ENCODE measurements around the gene EYS.

EYS gene
- total RNA-seq: 0 to 8.7 (median 0) reads per million in 17 experiments

GRCh38 chr6:65707126-65707826 is at the start of gene EYS:
EYS (minus strand) TSS chr6:65707226; CDS start chr6:65495410, 211,816 bp downstream.
- DNase-seq: no peak

DNA sequence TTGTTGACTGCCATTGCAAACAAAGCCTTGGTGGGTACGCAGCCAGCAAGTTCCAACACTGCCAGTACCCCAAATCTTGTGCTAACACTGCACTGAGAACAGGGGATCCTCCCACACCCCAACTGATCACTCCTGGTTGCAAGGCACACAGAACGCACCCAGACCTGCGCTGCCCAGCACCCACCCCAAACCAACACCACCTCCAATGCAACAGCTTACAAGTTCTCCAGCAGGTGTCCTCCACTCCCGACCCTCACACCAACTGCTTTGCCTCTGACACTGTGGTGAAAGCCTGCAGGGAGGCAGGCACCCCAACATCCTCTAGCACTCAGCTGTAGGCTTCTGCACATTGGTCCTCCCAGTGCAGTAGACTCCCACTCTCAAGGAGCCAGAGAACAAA is 39.3 kb upstream of the EYS start:
- no peak for DNase-seq

DNA sequence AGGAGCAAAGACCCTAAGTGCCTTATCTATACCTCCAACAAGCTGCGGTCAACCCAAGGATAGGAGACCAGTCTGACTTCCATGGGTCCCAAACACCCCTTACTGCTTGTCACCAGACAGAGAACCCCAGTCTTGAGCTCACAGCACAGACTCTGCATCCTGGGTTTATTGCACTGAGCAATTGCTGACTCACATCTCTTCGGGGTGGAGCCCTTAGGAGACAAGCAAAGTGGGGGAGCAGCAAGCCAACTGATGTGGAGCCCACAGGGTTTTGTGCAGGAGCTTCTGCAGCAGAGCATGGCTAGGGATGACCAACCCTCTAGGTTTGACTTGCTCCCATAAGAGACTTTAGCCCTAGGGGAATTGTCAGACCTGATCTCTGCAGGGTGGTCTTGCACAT is 38.6 kb upstream of the EYS start:
- DNase-seq: no peak

- DNase-seq: no peak
Observed at GRCh38 chr6:65728879-65729479, 22.0 kb upstream of the EYS start.

GRCh38 chr6:65719101-65719500 is 12.1 kb upstream of the EYS start:
- peak in 1 of 4 experiments; percentile 5 for DNase-seq

DNA sequence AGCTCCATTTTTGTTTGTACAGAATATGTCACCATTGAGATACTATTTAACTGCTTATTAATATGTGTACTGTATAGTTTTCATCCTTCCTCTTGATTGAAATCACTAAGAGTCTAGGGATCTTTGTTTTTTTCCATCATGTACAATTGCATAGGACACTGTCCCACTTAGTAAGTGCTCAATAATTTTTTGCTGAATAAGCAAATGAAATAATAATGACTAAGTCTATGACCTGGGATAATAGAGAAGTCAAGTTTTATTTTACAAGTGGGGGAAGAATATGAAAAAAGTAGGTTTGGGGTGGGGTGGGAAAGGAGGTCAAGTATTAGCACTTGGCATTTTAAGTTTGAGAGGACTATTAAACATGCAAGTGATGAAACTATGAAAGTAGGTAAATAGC is 4.5 kb upstream of the EYS start:
- no peak for DNase-seq

DNA sequence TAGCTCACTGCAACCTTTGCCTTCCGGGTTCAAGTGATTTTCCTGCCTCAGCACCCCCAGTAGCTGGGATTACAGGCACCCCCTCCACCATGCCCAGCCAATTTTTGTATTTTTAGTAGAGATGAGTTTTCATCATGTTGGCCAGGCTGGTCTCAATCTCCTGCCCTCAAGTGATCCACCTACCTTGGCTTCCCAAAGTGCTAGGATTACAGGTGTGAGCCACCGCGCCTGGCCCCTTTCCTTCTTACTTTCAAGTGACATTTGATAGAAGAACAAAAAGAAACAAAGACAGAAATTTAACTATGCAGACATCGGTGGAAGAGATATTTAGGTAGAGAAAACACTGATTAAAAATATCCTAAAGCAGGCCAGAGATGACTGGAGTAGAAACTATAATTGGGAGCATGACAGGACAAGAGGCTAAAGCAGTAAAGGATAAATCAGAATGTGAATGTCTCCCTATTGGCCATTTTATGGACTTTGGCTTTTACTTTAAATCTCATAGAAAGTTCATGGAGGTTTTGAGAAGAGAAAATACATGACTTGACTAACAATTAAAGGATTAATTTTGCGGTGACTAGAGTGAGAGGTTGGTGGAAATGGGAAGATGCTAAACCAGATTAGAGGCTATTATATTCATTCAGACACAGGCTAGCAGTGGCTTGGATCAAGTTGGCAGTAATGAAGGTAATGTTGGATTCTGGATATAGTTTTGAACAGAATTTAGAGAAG is 2.2 kb upstream of the EYS start:
- DNase-seq: no peak

- DNase-seq: no peak
Observed at GRCh38 chr6:65708162-65708561, 1.1 kb upstream of the EYS start.

DNA sequence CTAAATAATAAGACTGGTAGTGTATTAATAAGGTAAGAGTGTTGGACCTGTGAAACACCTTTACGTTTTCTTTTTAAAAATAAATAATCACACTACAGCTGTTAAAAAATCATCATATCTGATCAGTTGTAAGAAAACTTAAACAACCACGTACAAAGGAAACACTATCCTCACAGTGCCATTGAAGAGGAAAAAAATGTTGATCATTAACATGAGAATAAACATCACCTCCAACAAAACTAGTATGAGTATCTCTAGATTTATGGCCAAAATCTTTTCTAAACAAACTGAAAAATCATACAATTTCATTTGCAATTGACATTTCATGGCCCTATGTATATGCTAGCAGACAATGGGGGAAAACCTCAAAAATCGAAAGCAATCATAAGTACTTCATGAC is 590 bp downstream of the EYS start:
- no peak for DNase-seq

GRCh38 chr6:65701325-65701724 is 5.7 kb downstream of the EYS start:
- DNase-seq: no peak

- no peak for DNase-seq
Observed at GRCh38 chr6:65700561-65700960, 6.5 kb downstream of the EYS start.

DNA sequence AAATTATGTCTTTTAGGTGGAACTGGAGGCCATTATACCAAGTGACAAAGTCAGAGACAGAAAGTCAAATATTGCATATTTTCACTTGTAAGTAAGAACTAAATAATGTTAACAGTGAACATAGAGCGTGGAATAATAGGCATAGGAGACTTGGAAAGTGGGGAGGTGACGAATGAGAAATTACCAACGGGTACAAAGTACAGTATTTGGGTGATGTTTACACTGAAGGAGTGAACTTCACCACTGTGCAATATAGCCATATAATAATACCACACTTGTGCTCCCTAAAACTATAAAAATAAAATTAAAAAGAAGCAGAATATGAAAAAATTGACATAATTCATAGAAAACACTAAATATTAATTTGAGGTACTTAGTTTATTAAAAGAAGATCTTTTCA is 14.9 kb downstream of the EYS start:
- no peak for DNase-seq

- no peak for DNase-seq
Observed at GRCh38 chr6:65680232-65680631, 26.8 kb downstream of the EYS start.

GRCh38 chr6:65671922-65672321 is 35.1 kb downstream of the EYS start:
- no peak for DNase-seq

GRCh38 chr6:65667916-65668656 is 38.9 kb downstream of the EYS start:
- DNase-seq: no peak

DNA sequence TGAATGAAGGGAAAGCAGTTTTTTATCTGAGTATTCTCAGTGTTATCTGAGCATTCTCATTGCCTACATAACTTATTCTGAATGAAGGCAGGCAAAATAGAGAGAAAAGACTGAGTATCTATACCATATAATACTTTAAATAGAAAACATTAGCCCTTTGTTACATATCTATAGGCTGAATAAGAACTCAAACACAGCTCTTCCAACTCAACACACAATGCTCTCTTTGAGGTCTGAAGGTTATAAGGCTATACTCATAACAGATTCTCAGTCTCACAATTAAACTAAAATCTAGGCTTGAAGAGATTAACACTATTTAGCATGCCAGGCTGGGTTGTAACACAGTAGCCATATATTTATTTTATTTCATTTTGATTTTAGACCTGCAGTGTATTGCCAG is 56.9 kb downstream of the EYS start:
- no peak for DNase-seq

GRCh38 chr6:65649392-65649791 is 57.6 kb downstream of the EYS start:
- no peak for DNase-seq

- no peak for DNase-seq
Observed at GRCh38 chr6:65646544-65646943, 60.5 kb downstream of the EYS start.

DNA sequence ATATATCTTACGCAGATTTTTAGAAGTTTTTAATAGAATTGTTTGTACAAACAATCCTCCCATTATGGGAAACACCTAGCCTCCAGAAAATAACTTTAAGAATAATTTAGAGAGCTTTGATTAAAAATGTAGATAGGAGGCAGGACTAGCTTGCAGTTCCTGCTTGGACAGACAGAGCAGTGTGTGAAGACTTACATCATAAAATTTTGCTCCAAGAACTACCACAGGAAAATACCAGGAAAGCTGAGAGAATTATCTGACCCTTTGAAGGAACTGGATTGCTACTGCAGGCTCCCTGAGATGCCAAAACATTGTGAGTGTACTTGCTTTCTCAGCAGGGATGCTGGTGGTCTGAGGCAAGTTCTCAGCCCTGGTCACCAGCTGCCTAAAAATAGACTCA is 64.2 kb downstream of the EYS start:
- no peak for DNase-seq

GRCh38 chr6:65638047-65638831 is 68.8 kb downstream of the EYS start:
- DNase-seq: no peak

DNA sequence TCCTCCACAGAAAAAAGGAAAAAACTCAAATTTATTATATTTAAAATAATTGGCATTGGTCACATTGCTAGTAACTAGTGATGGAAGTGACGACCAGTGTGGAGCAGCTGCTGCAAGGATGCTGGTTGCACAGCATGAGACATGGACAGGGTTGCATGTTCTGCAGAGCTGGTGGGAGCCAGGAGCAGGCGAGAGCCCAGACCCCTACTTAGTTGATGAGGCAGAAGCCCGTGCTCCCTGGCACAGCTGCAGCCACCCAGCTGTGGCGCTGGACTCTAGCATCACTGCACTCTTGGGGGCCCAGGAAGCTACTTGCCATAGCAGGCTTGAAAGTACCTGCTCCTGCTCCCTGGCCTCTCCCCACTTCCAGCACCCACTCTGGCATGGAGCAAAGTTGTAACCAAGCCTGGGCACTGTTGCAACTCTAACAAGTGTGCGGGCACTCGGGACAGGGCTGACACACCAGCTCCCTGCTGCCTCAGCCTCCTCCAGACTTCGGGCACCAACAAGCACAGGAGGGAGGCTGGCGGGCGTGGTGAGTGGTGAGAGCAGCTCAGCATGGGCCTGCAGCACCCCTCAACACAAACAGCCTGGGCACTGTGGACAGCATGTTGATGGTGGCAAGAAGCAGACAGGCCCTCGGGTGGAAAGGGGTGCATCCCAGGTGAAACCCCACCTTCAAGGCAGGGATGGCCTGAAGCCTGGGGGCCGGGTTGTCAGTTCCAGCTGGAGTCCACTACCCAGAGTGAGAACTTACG is 69.6 kb downstream of the EYS start:
- no peak for DNase-seq

GRCh38 chr6:65633501-65633900 is 73.5 kb downstream of the EYS start:
- DNase-seq: peak in 3 of 4 experiments; percentile 10 to 29 (median 25)
